GM19351 (cell line): Measurements from ENCODE around the gene TEX53.
A peak's percentile ranks its signal among the peaks of the same experiment; 100 is the strongest.

Experiments used
- ATAC-seq: cut with Tn5 transposase; IDR thresholded peaks from one replicate; pipeline ENCODE4 v1.9.1; 2021; ENCODE audit warnings: mild to moderate bottlenecking, moderate library complexity; ENCODE audit not compliant: unreplicated experiment

The TEX53 gene

GRCh38 chr9:114680259-114681001, 22.8 kb upstream of the TEX53 start:
- ATAC-seq, result no peak

- ATAC-seq, result no peak
These were observed 21.2 kb upstream of the TEX53 start for GRCh38 chr9:114678795-114679194.

- ATAC-seq, result no peak
These were observed 20.5 kb upstream of the TEX53 start for GRCh38 chr9:114678130-114678529.

- no peak for ATAC-seq
These were observed 19.8 kb upstream of the TEX53 start for GRCh38 chr9:114677418-114677817.

GRCh38 chr9:114676901-114677300, 19.3 kb upstream of the TEX53 start:
- ATAC-seq, result no peak

GRCh38 chr9:114674798-114675540, 17.4 kb upstream of the TEX53 start:
- no peak for ATAC-seq

- no peak for ATAC-seq
These were observed 16.6 kb upstream of the TEX53 start for GRCh38 chr9:114674076-114674797.

GRCh38 chr9:114671605-114672004, 14.0 kb upstream of the TEX53 start:
- no peak for ATAC-seq

GRCh38 chr9:114669961-114670360, 12.4 kb upstream of the TEX53 start:
- no peak for ATAC-seq

- no peak for ATAC-seq
These were observed 10.5 kb upstream of the TEX53 start for GRCh38 chr9:114668146-114668545.

- no peak for ATAC-seq
These were observed 9.2 kb upstream of the TEX53 start for GRCh38 chr9:114666851-114667250.

- no peak for ATAC-seq
These were observed 8.8 kb upstream of the TEX53 start for GRCh38 chr9:114666401-114666800.

GRCh38 chr9:114664181-114664580, 6.6 kb upstream of the TEX53 start:
- no peak for ATAC-seq

- ATAC-seq, result peak; percentile 77
These were observed 4.7 kb upstream of the TEX53 start for GRCh38 chr9:114662081-114662989.

- ATAC-seq, result no peak
These were observed 1.3 kb downstream of the TEX53 start for GRCh38 chr9:114656301-114656700.

- ATAC-seq, result no peak
These were observed 1.9 kb downstream of the TEX53 start for GRCh38 chr9:114655689-114656088.

GRCh38 chr9:114653556-114654159, 3.9 kb downstream of the TEX53 start:
- ATAC-seq, result peak; percentile 79

- no peak for ATAC-seq
These were observed 4.6 kb downstream of the TEX53 start for GRCh38 chr9:114652776-114653555.

GRCh38 chr9:114643896-114644295, 13.7 kb downstream of the TEX53 start:
- ATAC-seq, result no peak
